Esophagus muscularis mucosa (tissue), 4 donors: ENCODE measurements around the gene ZNF275. TPM values are rescaled to one million over a fixed set of nuclear protein-coding genes. Genes with fewer than 3 reads are reported as not detected.

Experiments used
- DNase-seq: peaks from one replicate; pipeline ENCODE4 v3.0.0-alpha.2; 2017; ENCODE audit errors: extremely low spot score
- H3K27ac ChIP-seq, 4 donors: fragments of 200-600 bp; sonication (generic); replicated peaks in 1 of 4; 1 replicate in 3 of 4; 2 replicates in 1 of 4; pipeline ENCODE4 v1.5.1; 2016 to 2019; ENCODE audit warnings: mild to moderate bottlenecking in 1 of 4
- H3K27me3 ChIP-seq, 4 donors: fragments of 200-600 bp; sonication (generic); one replicate each; pipeline versions ENCODE4 v1.5.1 to v1.6.0; 2016 to 2019
- H3K36me3 ChIP-seq, 4 donors: fragments of 200-600 bp; sonication (generic); one replicate each; pipeline ENCODE4 v1.5.1; 2016 to 2019
- H3K4me1 ChIP-seq, 4 donors: fragments of 200-600 bp; sonication (generic); one replicate each; pipeline ENCODE4 v1.5.1; 2016 to 2019
- H3K4me3 ChIP-seq, 4 donors: fragments of 200-600 bp; sonication (generic); 1 replicate in 2 of 4; 2 replicates in 2 of 4; pipeline ENCODE4 v1.5.1; 2016 to 2019; ENCODE audit warnings: mild to moderate bottlenecking in 4 of 4, moderate library complexity in 1 of 4
- H3K9me3 ChIP-seq, 4 donors: fragments of 200-600 bp; sonication (generic); 1 replicate in 3 of 4; 2 replicates in 1 of 4; pipeline ENCODE4 v1.5.1; 2016 to 2019
- EP300 ChIP-seq: sonication (generic); formaldehyde crosslinking; IDR thresholded peaks from one replicate; pipeline ENCODE4 v1.6.1; 2017; ENCODE audit warnings: antibody characterized with exemption
- POLR2A ChIP-seq: fragments of 450-650 bp; IDR thresholded peaks from one replicate; pipeline ENCODE4 v1.6.1; 2017; ENCODE audit warnings: antibody characterized with exemption, moderate library complexity, mild to moderate bottlenecking, low read depth
- POLR2AphosphoS5 ChIP-seq, 2 donors: sonication (generic); formaldehyde crosslinking; IDR thresholded peaks; one replicate each; pipeline ENCODE4 v1.6.1; 2017; ENCODE audit warnings: antibody characterized with exemption in 2 of 2
- WGBS: methylation state at CpG from one replicate; pipeline ENCODE4 v1.1.5; 2018; 5-methylcytosine and 5-hydroxymethylcytosine counted together
- intact Hi-C: fragments of 100-400 bp; cut with DNase I; formaldehyde crosslinking; loops from one replicate; pipeline ENCODE4 v1.15.1; 2023
- total RNA-seq, 4 donors: library from RNA; depleted of rRNA; stranded (reverse); fragments of >200 nt; gene quantifications; one replicate each; pipeline versions ENCODE4 v1.1.0 to v1.2.1, GENCODE V29; 2016
- TF ChIP-seq, protein P1 (sequence below), 3 experiments: fragments of 200-600 bp in 2 of 3; fragments of 450-650 bp in 1 of 3; sonication (generic) in 2 of 3; IDR thresholded peaks; one replicate each; pipeline ENCODE4 v1.5.1; 2017 to 2019; ENCODE audit warnings: antibody characterized with exemption in 3 of 3, mild to moderate bottlenecking in 2 of 3, moderate library complexity in 1 of 3

ZNF275 gene
- total RNA-seq, 4 donors from 2014 or later: 12.5 to 18.4 (median 17.4) TPM

- no peaks in the 10 kb centered on the region for H3K36me3 ChIP-seq
- H3K4me1 ChIP-seq: no peaks in the 10 kb centered on the region
- TF ChIP-seq, protein P1, sequence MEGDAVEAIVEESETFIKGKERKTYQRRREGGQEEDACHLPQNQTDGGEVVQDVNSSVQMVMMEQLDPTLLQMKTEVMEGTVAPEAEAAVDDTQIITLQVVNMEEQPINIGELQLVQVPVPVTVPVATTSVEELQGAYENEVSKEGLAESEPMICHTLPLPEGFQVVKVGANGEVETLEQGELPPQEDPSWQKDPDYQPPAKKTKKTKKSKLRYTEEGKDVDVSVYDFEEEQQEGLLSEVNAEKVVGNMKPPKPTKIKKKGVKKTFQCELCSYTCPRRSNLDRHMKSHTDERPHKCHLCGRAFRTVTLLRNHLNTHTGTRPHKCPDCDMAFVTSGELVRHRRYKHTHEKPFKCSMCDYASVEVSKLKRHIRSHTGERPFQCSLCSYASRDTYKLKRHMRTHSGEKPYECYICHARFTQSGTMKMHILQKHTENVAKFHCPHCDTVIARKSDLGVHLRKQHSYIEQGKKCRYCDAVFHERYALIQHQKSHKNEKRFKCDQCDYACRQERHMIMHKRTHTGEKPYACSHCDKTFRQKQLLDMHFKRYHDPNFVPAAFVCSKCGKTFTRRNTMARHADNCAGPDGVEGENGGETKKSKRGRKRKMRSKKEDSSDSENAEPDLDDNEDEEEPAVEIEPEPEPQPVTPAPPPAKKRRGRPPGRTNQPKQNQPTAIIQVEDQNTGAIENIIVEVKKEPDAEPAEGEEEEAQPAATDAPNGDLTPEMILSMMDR (IDR thresholded peaks at IDR 0.05): no peak
- TF ChIP-seq EP300 (no peak), POLR2A (no peak), POLR2AphosphoS5 (IDR thresholded peaks at IDR 0.05) (no peak)
- no peak overlapping the region for H3K27ac ChIP-seq
- DNase-seq: no peak
- H3K4me3 ChIP-seq: no peak overlapping the region
- H3K27me3 ChIP-seq: no peaks in the 10 kb centered on the region
- 69% methylated on average over 16 of the region's 17 CpGs for WGBS
- no peaks in the 10 kb centered on the region for H3K9me3 ChIP-seq
- intact Hi-C loops: no loop called here
Observed at GRCh38 chrX:153306527-153307115, 27.3 kb upstream of the ZNF275 start.

DNA sequence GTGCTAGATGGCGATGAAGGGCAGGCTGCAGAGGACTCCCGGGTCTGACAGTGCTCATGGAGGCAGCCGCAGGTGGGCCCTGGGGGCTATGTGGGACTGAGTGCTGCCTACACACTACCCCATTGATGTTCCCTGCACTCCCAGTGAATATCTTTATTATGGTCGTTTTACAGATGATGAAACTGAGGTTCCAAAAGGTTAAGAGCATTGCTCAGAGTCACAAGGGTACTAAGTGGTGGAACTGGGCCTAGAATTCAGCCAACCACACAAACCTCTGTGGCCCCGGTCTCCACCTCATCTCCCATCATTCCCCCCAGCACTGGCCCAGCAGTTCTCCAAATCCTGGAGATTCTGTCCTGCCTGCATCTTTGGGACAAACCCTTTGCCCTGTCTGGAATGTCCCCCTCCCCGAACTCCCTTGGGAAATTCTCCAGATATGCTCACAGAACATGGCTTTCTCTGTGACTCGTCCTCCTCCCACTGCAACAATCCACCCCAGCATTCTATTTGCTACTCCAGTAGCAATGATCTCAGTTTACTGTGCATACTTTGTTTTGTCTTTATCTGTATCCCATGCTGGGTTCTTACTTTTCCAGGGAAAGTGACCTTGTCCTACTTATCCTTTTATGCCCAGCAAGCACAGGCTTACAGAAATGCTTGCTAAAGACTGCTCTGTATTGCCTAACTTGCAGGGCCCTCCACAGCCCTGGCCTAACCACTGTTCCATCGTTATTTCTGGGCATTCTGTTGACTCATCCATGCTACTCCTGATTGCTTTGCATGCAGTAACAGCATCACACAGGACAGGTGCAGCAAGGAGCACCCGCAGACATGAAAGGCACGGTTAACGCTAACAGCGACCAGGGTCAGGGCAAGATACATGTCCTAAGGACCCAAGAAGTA lies 26.4 kb upstream of the ZNF275 start:
- H3K27ac ChIP-seq: no peak overlapping the region
- no peak for DNase-seq
- H3K9me3 ChIP-seq: no peaks in the 10 kb centered on the region
- no peaks in the 10 kb centered on the region for H3K4me1 ChIP-seq
- intact Hi-C loops: no loop called here
- WGBS: 77% methylated on average over 12 of the region's 12 CpGs
- TF ChIP-seq, protein P1 (IDR thresholded peaks at IDR 0.05): no peak
- no peak for TF ChIP-seq POLR2A
- no peak for TF ChIP-seq EP300
- no peak for TF ChIP-seq POLR2AphosphoS5 (IDR thresholded peaks at IDR 0.05)
- H3K36me3 ChIP-seq: no peaks in the 10 kb centered on the region
- H3K27me3 ChIP-seq: no peaks in the 10 kb centered on the region
- H3K4me3 ChIP-seq: no peak overlapping the region

GRCh38 chrX:153310901-153311300 lies 23.1 kb upstream of the ZNF275 start:
- H3K9me3 ChIP-seq: no peaks in the 10 kb centered on the region
- no peaks in the 10 kb centered on the region for H3K4me1 ChIP-seq
- H3K27ac ChIP-seq: no peak overlapping the region
- DNase-seq: no peak
- no peaks in the 10 kb centered on the region for H3K36me3 ChIP-seq
- H3K27me3 ChIP-seq: no peaks in the 10 kb centered on the region
- 86% methylated on average over 9 of the region's 9 CpGs for WGBS
- H3K4me3 ChIP-seq: no peak overlapping the region
- TF ChIP-seq POLR2A (no peak), EP300 (no peak), POLR2AphosphoS5 (IDR thresholded peaks at IDR 0.05) (no peak)
- intact Hi-C loops: no loop called here

GRCh38 chrX:153312041-153312440 lies 21.9 kb upstream of the ZNF275 start:
- Histone ChIP-seq H3K9me3 (no peaks in the 10 kb centered on the region), H3K4me1 (no peaks in the 10 kb centered on the region), H3K27me3 (no peaks in the 10 kb centered on the region), H3K36me3 (no peaks in the 10 kb centered on the region), H3K27ac (no peak overlapping the region), H3K4me3 (no peak overlapping the region)
- DNase-seq: no peak
- 71% methylated on average over 5 of the region's 5 CpGs for WGBS
- TF ChIP-seq EP300 (no peak), POLR2AphosphoS5 (IDR thresholded peaks at IDR 0.05) (no peak), POLR2A (no peak)
- TF ChIP-seq, protein P1 (IDR thresholded peaks at IDR 0.05): no peak
- intact Hi-C loops: no loop called here

- intact Hi-C loops: no loop called here
- TF ChIP-seq, protein P1 (IDR thresholded peaks at IDR 0.05): no peak
- TF ChIP-seq POLR2AphosphoS5 (IDR thresholded peaks at IDR 0.05): no peak
- no peak for TF ChIP-seq POLR2A
- no peak for TF ChIP-seq EP300
- WGBS: no CpG with 5 or more reads among the region's 1 CpG
- Histone ChIP-seq H3K27me3 (no peaks in the 10 kb centered on the region), H3K27ac (no peak overlapping the region), H3K36me3 (no peaks in the 10 kb centered on the region), H3K4me1 (no peaks in the 10 kb centered on the region), H3K9me3 (no peaks in the 10 kb centered on the region), H3K4me3 (no peak overlapping the region)
- no peak for DNase-seq
Observed at GRCh38 chrX:153312842-153313241, 21.1 kb upstream of the ZNF275 start.
